Heart left ventricle (tissue), 16 donors: Measurements from ENCODE around the gene MPPED2. TPM values are rescaled to one million over a fixed set of nuclear protein-coding genes. Genes with fewer than 3 reads are reported as not detected.

ENCODE experiments used
- ATAC-seq, 4 donors: fragments of 200-7000 bp; cut with Tn5 transposase; one replicate each; pipeline ENCODE4 v1.9.1; 2020 to 2022; ENCODE audit warnings: moderate library complexity in 4 of 4, mild to moderate bottlenecking in 3 of 4, moderate number of reproducible peaks in 1 of 4
- DNase-seq, 5 donors: peaks; one replicate each; pipeline ENCODE4 v3.0.0-alpha.2; 2020
- H3K27ac ChIP-seq, 12 donors: fragments of 200-600 bp; sonication (generic) in 4 of 12; one replicate each; pipeline versions ENCODE4 v1.5.0 to v1.8.0; 2016 to 2022; ENCODE audit warnings: mild to moderate bottlenecking in 2 of 12
- H3K27me3 ChIP-seq, 9 donors: fragments of 200-600 bp; sonication (generic) in 2 of 9; one replicate each; pipeline versions ENCODE4 v1.5.1 to v1.8.0; 2016 to 2022; ENCODE audit warnings: mild to moderate bottlenecking in 3 of 9
- H3K36me3 ChIP-seq, 9 donors: fragments of 200-600 bp; sonication (generic) in 2 of 9; one replicate each; pipeline versions ENCODE4 v1.5.0 to v1.8.0; 2018 to 2022; ENCODE audit warnings: mild to moderate bottlenecking in 2 of 9
- H3K4me1 ChIP-seq, 12 donors: fragments of 200-600 bp; sonication (generic) in 4 of 12; one replicate each; pipeline versions ENCODE4 v1.5.0 to v1.8.0; 2016 to 2022; ENCODE audit warnings: mild to moderate bottlenecking in 3 of 12
- H3K4me3 ChIP-seq, 12 donors: fragments of 200-600 bp; sonication (generic) in 4 of 12; one replicate each; pipeline versions ENCODE4 v1.5.0 to v1.8.0; 2017 to 2022; ENCODE audit warnings: mild to moderate bottlenecking in 9 of 12, moderate library complexity in 4 of 12
- H3K9me3 ChIP-seq, 12 donors: fragments of 200-600 bp; sonication (generic) in 4 of 12; one replicate each; pipeline versions ENCODE4 v1.5.0 to v1.8.0; 2016 to 2022; ENCODE audit warnings: mild to moderate bottlenecking in 1 of 12
- CTCF ChIP-seq, 12 donors: fragments of 200-600 bp; sonication (generic) in 4 of 12; IDR thresholded peaks; one replicate each; pipeline versions ENCODE4 v1.5.0 to v1.8.0; 2018 to 2022; ENCODE audit warnings: antibody characterized with exemption in 12 of 12, mild to moderate bottlenecking in 5 of 12
- POLR2A ChIP-seq, 2 donors: fragments of 450-650 bp; IDR thresholded peaks; one replicate each; pipeline ENCODE4 v1.6.1; 2017; ENCODE audit warnings: antibody characterized with exemption in 2 of 2, mild to moderate bottlenecking in 2 of 2, moderate library complexity in 2 of 2
- WGBS, 4 donors: extraction: QIAGEN DNeasy Blood & Tissue Kit in 2 of 4; methylation state at CpG; one replicate each; pipeline versions ENCODE4 v1.1.5 to v1.1.7; 2013 to 2018; 5-methylcytosine and 5-hydroxymethylcytosine counted together
- intact Hi-C, 10 donors: fragments of 100-400 bp; cut with DNase I; formaldehyde crosslinking; loops; one replicate each; pipeline versions ENCODE4 v1.11.1 to v1.14.2; 2022
- polyA plus RNA-seq, 2 donors: library from polyadenylated mRNA; stranded (reverse); fragments of 200-250 nt; gene quantifications; one replicate each; pipeline ENCODE4 v1.2.3, GENCODE V29; 2013
- total RNA-seq, 9 donors: library from RNA; depleted of rRNA in 2 of 9; stranded (reverse); fragments of >200 nt in 2 of 9; fragmentation: NEBNext Ultra II Directional in 3 of 9; extraction: Animal tissue kit (Norgen Biotek cat#: 25700) in 3 of 9; gene quantifications; one replicate each; pipeline versions ENCODE4 v1.1.0 to v1.2.4, GENCODE V29; 2016 to 2023
- donor health status: ischemic (EF 13 %, LVEDD 7.1; RV severe dilation, severe dysfunction).
- donor health status: healthy with polysubstance abuse.
- donor health status: DM: no; HTN: yes; CAD: no.
- donor health status: DM: no; HTN: no; CAD: no.
- donor health status: ischemic (EF 25% LVEDD 6.9; RV normal size, moderate dysfunction).
- donor health status: ischemic (EF 25% LVEDD 5.7; RV mildly dilated, moderate dysfunction).
- donor health status: healthy.
- donor health status: DM: yes; HTN: yes; CAD: no.
- donor health status: ischemic (EF 35%, LVEDD 5.7; RV mildly dilated, moderate dysfunction).
- donor health status: nonischemic (EF 11% LVEDD 7.7; RV severe dilation, severe dysfunction).
- donor health status: DM: yes; HTN: yes; CAD: no.
- donor health status: PGD.
- donor health status: ischemic (EF 29% LVEDD 5.4; RV normal size, mild dysfunction).
- donor health status: nonischemic (EF 23%, LVEDD 6.1; RV moderate dilation, normal function).

The MPPED2 gene
- total and polyA plus RNA-seq, 11 donors: 2.7 to 14.3 (median 8.4) TPM

GRCh38 chr11:30454111-30454510, 132.0 kb downstream of the MPPED2 start:
- no peak for DNase-seq
- H3K36me3 ChIP-seq: no peaks in the 10 kb centered on the region
- peaks cover 4 to 61% (median 40%) of the 10 kb centered on the region in 12 donors for H3K4me1 ChIP-seq
- peak overlapping the region in 8 of 12 donors; percentile 2 to 47 (median 38) for H3K27ac ChIP-seq
- 50 to 63% (median 56%) methylated on average over 5 of the region's 5 CpGs for WGBS, 4 donors
- TF ChIP-seq POLR2A (IDR thresholded peaks at IDR 0.05): no peak
- TF ChIP-seq CTCF (IDR thresholded peaks at IDR 0.05): no peak
- no peak overlapping the region for H3K4me3 ChIP-seq
- ATAC-seq: peak in 2 of 4 donors; percentile 52 to 75
- no peaks in the 10 kb centered on the region for H3K9me3 ChIP-seq
- intact Hi-C loops: loop anchor here in 3 of 10 donors (5.0 to 10.0 kb wide), 3 partner anchors 33 to 131 kb away; partner anchors contain the start of gene MPPED2 (in 1 of the 3)
- no peaks in the 10 kb centered on the region for H3K27me3 ChIP-seq

GRCh38 chr11:30453705-30454104, 132.4 kb downstream of the MPPED2 start:
- Histone ChIP-seq H3K4me1 (peaks cover 4 to 61% (median 40%) of the 10 kb centered on the region in 12 donors), H3K27ac (peak overlapping the region in 8 of 12 donors; percentile 2 to 47 (median 33))
- no peak for TF ChIP-seq POLR2A (IDR thresholded peaks at IDR 0.05)
- no peak for TF ChIP-seq CTCF (IDR thresholded peaks at IDR 0.05)

GRCh38 chr11:30452842-30453241, 133.3 kb downstream of the MPPED2 start:
- Histone ChIP-seq H3K4me1 (peaks cover 4 to 57% (median 39%) of the 10 kb centered on the region in 12 donors), H3K4me3 (no peak overlapping the region), H3K36me3 (no peaks in the 10 kb centered on the region), H3K9me3 (no peaks in the 10 kb centered on the region), H3K27ac (peak overlapping the region in 1 of 12 donors; percentile 36), H3K27me3 (no peaks in the 10 kb centered on the region)
- WGBS, 4 donors: 71 to 82% (median 76%) methylated on average over 1 of the region's 1 CpG
- TF ChIP-seq CTCF (IDR thresholded peaks at IDR 0.05): no peak
- no peak for TF ChIP-seq POLR2A (IDR thresholded peaks at IDR 0.05)
- intact Hi-C loops: loop anchor here in 3 of 10 donors (5.0 to 10.0 kb wide), 3 partner anchors 34 to 132 kb away; partner anchors contain the start of gene MPPED2 (in 1 of the 3)
- peak in 1 of 4 donors; percentile 33 for ATAC-seq
- DNase-seq: no peak

More at GRCh38 chr11:30453705-30454104, 132.4 kb downstream of the MPPED2 start:
- 73 to 91% (median 80%) methylated on average over 1 of the region's 1 CpG for WGBS, 4 donors
- intact Hi-C loops: loop anchor here in 3 of 10 donors (5.0 to 10.0 kb wide), 3 partner anchors 34 to 131 kb away; partner anchors contain the start of gene MPPED2 (in 1 of the 3)
- Histone ChIP-seq H3K4me3 (no peak overlapping the region), H3K36me3 (no peaks in the 10 kb centered on the region), H3K27me3 (no peaks in the 10 kb centered on the region), H3K9me3 (no peaks in the 10 kb centered on the region)
- DNase-seq (no peak), ATAC-seq (no peak)

- no peak for ATAC-seq
- no peak for DNase-seq
- no peaks in the 10 kb centered on the region for H3K36me3 ChIP-seq
- H3K27ac ChIP-seq: peak overlapping the region in 3 of 12 donors; percentile 1 to 36 (median 30)
- H3K9me3 ChIP-seq: no peaks in the 10 kb centered on the region
- no peak overlapping the region for H3K4me3 ChIP-seq
- H3K27me3 ChIP-seq: no peaks in the 10 kb centered on the region
- 62 to 65% (median 62%) methylated on average over 4 of the region's 4 CpGs for WGBS, 4 donors
- intact Hi-C loops: loop anchor here in 3 of 10 donors (5.0 to 10.0 kb wide), 3 partner anchors 35 to 133 kb away; partner anchors contain the start of gene MPPED2 (in 1 of the 3)
- peaks cover 4 to 50% (median 33%) of the 10 kb centered on the region in 12 donors for H3K4me1 ChIP-seq
- TF ChIP-seq CTCF (IDR thresholded peaks at IDR 0.05): no peak
Measured at GRCh38 chr11:30452114-30452513, 134.0 kb downstream of the MPPED2 start.
